ENCODE results near the gene ZNF829.

- peak in 1 of 3 donors; percentile 45 for TF ChIP-seq POLR2A (IDR thresholded peaks at IDR 0.05)
- TF ChIP-seq CTCF (IDR thresholded peaks at IDR 0.05): peak in 6 of 7 experiments; percentile 38 to 75 (median 51)
These were observed at the start of gene ZNF829, which contains the start of gene ZNF568 for GRCh38 chr19:36915992-36916830.
